ENCODE data around the gene IGSF21. TPM values are rescaled to one million over a fixed set of nuclear protein-coding genes. Genes with fewer than 3 reads are reported as not detected.

IGSF21 gene
- polyA plus RNA-seq, 2 of the 4 experiments (the other 2 are of a cell fraction): not detected

DNA sequence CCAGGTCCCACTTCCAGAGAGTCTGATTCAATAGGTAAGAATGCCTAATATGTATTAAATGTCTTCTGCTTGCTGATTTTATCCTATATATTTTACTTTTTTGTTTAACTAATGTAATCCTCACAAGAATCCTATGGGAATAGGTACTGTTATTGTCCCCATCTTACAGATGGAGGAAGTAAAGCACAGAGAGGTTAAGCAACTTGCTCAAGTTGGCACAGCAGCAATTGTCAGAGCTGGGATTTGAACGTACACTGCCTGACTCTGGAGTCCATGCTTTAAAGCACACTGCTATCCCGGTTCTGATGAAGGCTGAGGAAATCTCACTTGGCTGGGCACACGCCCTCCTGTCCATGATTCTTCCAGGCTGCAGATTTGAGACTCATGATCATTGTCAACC lies 62.8 kb downstream of the IGSF21 start:
- Histone ChIP-seq H3K4me1 (no peaks in the 10 kb centered on the region), H3K4me2 (no peak overlapping the region), H3K4me3 (no peak overlapping the region), H3K9me3 (no peaks in the 10 kb centered on the region), H3K27ac (no peak overlapping the region)
- DNase-seq (ENCODE audit: low read depth in 1 of 2, low spot score in 1 of 2) (no peak), ATAC-seq (no peak), FAIRE-seq (no peak)
- ChIA-PET CTCF (no interaction called here), POLR2A (no interaction called here)
- WGBS (ENCODE audit: missing lambda C conversion rate): no CpG with 5 or more reads among the region's 3 CpGs
- TF ChIP-seq MAX (IDR thresholded peaks at IDR 0.05): no peak
- TF ChIP-seq POLR2AphosphoS2 (conservative IDR thresholded peaks at IDR 0.05; ENCODE audit: low read length): no peak
- no peak for TF ChIP-seq RNF2 (IDR thresholded peaks at IDR 0.05; ENCODE audit: borderline replicate concordance, low read depth)
- no peak for TF ChIP-seq CEBPB (IDR thresholded peaks at IDR 0.05)
- TF ChIP-seq HMGXB4 (CRISPR knock-in tag; IDR thresholded peaks at IDR 0.05; ENCODE audit: borderline replicate concordance): no peak
- TF ChIP-seq CBX8 (IDR thresholded peaks at IDR 0.05): no peak
- TF ChIP-seq ZFP36 (IDR thresholded peaks at IDR 0.05; ENCODE audit: borderline replicate concordance, partially characterized antibody): no peak
- TF ChIP-seq JUN (IDR thresholded peaks at IDR 0.05): no peak
- TF ChIP-seq HEYL (CRISPR knock-in tag; IDR thresholded peaks at IDR 0.05): no peak
- TF ChIP-seq MYC (IDR thresholded peaks at IDR 0.05; ENCODE audit: borderline replicate concordance, low read length): no peak

- H3K27ac ChIP-seq: no peak overlapping the region
- FAIRE-seq (no peak), DNase-seq (ENCODE audit: low read depth in 1 of 2, low spot score in 1 of 2) (no peak), ATAC-seq (no peak)
- no peaks in the 10 kb centered on the region for H3K4me1 ChIP-seq
- no peak overlapping the region for H3K4me3 ChIP-seq
- ChIA-PET CTCF (no interaction called here), POLR2A (no interaction called here)
- no peak for TF ChIP-seq ATOH8 (CRISPR knock-in tag; IDR thresholded peaks at IDR 0.05; ENCODE audit: low read depth)
- H3K4me2 ChIP-seq: no peak overlapping the region
- 38% methylated on average over 10 of the region's 12 CpGs for WGBS (ENCODE audit: missing lambda C conversion rate)
- H3K9me3 ChIP-seq: no peaks in the 10 kb centered on the region
These were observed 66.4 kb downstream of the IGSF21 start for GRCh38 chr1:18174037-18174436.

DNA sequence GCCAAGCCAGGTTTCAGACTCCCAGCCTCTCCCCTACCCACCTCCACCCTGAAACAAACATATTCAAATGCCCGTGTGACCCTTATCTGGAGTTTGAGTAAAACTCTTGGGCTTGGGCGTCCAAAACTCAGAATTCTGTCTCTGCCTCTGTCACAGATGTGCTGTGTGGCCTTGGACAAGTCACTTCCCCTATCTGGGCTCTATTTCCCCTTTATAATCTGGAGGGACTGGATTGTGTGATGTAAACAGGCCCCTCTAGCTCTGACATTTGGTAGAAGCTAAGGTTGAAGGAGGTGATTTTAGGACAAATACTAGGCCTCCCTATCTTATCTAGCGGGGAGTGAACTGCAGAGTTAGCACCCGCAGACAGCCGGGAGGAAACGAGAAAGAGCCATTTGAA lies 67.5 kb downstream of the IGSF21 start:
- DNase-seq (ENCODE audit: low read depth in 1 of 2, low spot score in 1 of 2) (no peak), ATAC-seq (no peak), FAIRE-seq (no peak)
- no peak overlapping the region for H3K4me3 ChIP-seq
- POLR2A ChIA-PET: no interaction called here
- 53% methylated on average over 6 of the region's 6 CpGs for WGBS (ENCODE audit: missing lambda C conversion rate)
- no peaks in the 10 kb centered on the region for H3K9me3 ChIP-seq
- no peak overlapping the region for H3K4me2 ChIP-seq
- CTCF ChIA-PET: no interaction called here
- H3K27ac ChIP-seq: no peak overlapping the region
- H3K4me1 ChIP-seq: no peaks in the 10 kb centered on the region
- TF ChIP-seq HDAC2 (IDR thresholded peaks at IDR 0.05): no peak
- TF ChIP-seq JUN (IDR thresholded peaks at IDR 0.05): no peak
- TF ChIP-seq TFCP2L1 (CRISPR knock-in tag; IDR thresholded peaks at IDR 0.05): no peak
- TF ChIP-seq RAD21 (conservative IDR thresholded peaks at IDR 0.05 in 1 of 2, IDR thresholded peaks at IDR 0.05 in 1 of 2): no peak
- TF ChIP-seq MAFK (IDR thresholded peaks at IDR 0.05; ENCODE audit: partially characterized antibody): no peak
- no peak for TF ChIP-seq ZFP36 (IDR thresholded peaks at IDR 0.05; ENCODE audit: borderline replicate concordance, partially characterized antibody)
- no peak for TF ChIP-seq RNF2 (IDR thresholded peaks at IDR 0.05; ENCODE audit: borderline replicate concordance, low read depth)
- no peak for TF ChIP-seq ELK1 (IDR thresholded peaks at IDR 0.05; ENCODE audit: low read depth, low read length)
- TF ChIP-seq POLR2A (IDR thresholded peaks at IDR 0.05; ENCODE audit: low read length): no peak
- no peak for TF ChIP-seq BHLHE40 (IDR thresholded peaks at IDR 0.05; ENCODE audit: low read depth, low read length)
- TF ChIP-seq ESRRA (IDR thresholded peaks at IDR 0.05; ENCODE audit: borderline replicate concordance, low read length): no peak
- no peak for TF ChIP-seq CBX2 (IDR thresholded peaks at IDR 0.05; ENCODE audit: borderline replicate concordance, low read depth)
- no peak for TF ChIP-seq MAX (IDR thresholded peaks at IDR 0.05)
- TF ChIP-seq ZC3H11A (IDR thresholded peaks at IDR 0.05): no peak
- no peak for TF ChIP-seq PHF8 (IDR thresholded peaks at IDR 0.05; ENCODE audit: borderline replicate concordance, low read depth)
- TF ChIP-seq ATOH8 (CRISPR knock-in tag; IDR thresholded peaks at IDR 0.05; ENCODE audit: low read depth): no peak
- TF ChIP-seq SMC3 (IDR thresholded peaks at IDR 0.05): no peak
